SW480 (cell line): ENCODE data around the gene F2RL2.

Source experiments
- DNase-seq: peaks from one replicate; pipeline ENCODE4 v3.0.0-alpha.2; 2016; ENCODE audit warnings: low spot score

Gene F2RL2, protein sequence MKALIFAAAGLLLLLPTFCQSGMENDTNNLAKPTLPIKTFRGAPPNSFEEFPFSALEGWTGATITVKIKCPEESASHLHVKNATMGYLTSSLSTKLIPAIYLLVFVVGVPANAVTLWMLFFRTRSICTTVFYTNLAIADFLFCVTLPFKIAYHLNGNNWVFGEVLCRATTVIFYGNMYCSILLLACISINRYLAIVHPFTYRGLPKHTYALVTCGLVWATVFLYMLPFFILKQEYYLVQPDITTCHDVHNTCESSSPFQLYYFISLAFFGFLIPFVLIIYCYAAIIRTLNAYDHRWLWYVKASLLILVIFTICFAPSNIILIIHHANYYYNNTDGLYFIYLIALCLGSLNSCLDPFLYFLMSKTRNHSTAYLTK

DNA sequence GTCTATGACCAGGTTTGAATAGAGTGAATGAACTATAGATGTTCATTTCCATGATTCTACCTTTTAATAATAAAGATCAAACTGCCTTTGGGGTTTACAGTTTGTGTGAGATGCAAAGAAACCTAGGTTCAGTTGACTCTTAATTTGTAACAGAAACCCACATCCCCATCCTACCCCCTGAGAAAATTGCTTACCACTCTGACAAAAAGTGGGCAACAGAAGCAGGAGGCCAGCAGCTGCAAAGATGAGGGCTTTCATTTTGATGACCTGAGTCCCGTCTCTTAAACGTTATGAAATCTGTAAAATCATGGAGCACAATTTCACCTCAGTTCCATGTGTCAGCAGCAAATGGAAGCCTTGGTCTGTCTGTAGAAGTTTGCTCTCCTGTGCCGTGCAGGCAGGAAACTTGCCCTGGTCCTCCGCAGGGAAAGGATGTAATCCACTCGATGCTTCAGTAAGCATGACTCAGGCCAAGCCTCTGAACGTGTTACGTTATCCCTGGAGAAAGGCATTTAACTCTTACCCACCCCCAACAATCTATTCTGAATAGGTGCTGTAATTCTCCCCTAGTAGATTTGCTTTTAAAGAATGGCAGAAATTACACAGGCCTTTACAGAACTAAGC, at the start of gene F2RL2:
Gene F2RL2, minus strand, starts transcription at position 431 of the 624 bp plus-strand sequence. Its CDS starts 173 bp downstream, at position 258.
- DNase-seq = no peak

DNA sequence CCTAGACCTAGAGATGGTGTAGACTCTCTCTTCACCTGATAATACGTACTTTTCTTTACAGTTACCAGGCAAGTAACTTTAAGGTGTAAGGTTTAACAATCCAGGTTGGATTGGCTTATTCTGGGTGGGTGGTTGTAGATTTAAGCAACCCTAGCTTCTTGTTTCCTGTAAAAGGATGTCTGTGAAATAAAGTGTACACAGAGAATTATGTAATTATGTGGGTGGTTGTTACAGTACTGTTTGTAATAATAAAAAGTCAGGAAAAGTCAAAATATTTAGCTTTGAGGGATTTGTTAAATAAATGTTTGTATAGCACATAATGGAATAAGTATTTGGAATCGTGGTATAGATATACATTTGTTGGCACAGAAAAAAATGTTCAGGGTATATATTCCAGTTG, 49.0 kb upstream of the F2RL2 start:
- no peak for DNase-seq

DNA sequence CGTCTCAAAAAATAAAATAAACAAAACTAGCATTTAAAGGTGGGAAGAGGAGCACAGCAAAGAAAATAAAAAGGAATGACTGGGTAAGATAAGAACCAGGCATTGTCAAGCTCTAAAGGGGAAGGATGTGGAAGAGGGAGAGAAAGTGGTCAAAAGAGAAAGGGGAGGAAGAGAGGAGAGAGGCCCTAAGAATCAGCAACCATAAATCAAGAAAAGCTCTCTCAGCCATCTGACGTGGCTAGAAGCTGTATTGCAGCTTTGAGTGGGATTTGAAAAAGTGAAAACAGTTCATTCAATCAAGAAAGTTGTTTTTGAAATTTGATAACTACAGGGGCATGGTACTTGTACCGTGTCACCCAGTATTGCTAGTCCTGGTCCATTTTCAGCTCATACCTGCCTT, 47.3 kb upstream of the F2RL2 start:
- DNase-seq = no peak

DNA sequence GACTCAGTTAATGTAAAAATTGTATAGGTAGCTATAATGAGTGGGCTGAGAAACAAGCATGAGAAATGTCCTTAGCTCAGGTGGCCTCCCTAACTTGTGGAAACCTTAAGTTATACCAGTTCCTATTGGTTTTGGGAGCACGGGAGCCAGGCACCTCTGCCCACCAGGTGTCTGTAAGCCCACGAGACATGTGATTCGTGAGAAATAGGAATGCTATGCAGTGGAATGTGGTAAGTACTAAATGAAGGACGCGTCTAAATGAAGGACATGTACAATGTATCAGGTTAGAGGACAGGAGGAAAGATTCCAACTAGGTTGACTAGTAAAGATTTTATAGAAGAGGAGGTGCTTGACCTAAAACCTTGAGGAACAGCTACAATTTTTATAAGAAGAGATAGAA, 46.0 kb upstream of the F2RL2 start:
- no peak for DNase-seq

DNA sequence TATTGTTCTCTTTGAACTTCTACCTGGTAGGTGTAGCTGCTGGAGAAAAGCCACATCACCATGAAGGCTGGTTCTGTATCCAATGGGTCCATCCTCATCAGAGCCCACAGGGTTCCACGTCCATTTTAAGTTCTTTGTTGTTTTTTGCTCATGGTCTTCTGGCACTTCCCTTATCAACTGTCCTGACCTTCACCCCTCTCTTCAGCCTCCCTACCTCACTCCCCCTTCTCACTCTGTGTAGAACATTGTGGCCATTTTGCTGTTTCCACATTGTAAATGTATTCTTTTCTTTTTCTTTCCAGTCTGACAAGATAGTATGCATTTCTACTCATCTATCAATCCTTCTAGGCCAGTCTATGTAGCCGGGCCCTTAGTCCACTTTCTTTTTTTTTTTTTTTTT, 44.3 kb upstream of the F2RL2 start:
- no peak for DNase-seq

DNA sequence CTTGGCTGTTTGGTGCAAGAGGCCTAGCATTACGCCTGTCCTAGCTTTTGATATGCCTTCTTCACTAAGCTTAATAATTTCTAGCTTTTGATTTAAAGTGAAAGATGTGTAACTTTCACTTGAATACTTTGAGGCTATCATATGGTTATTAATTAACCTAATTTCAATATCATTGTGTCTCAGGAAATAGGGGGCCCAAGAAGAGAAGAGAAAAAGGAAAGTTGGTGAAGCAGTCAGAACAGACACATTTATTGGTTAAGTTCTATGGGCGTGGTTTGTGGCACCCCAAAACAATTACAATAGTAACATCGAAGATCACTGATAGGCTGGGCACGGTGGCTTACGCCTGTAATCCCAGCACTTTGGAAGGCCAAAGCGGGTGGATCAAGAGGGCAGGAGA, 40.9 kb upstream of the F2RL2 start:
- no peak for DNase-seq

DNA sequence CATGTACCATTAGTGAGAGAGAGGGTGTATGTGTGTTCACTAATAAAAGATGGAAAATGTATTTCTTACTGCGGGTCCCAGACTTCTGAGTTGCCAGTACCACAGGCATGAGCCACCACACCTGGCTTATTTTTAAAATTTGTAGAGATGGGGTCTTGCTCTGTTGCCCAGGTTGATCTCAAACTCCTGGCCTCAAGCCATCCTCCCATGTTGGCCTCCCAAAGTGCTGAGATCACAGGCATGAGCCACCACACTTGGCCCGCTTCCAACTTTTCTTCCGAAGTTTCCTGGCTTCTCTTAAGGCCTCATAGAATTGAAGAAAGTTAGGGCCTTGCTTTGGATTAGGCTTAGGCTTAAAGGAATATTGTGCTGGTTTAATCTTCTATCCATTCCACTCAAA, 40.4 kb upstream of the F2RL2 start:
- DNase-seq = no peak

DNA sequence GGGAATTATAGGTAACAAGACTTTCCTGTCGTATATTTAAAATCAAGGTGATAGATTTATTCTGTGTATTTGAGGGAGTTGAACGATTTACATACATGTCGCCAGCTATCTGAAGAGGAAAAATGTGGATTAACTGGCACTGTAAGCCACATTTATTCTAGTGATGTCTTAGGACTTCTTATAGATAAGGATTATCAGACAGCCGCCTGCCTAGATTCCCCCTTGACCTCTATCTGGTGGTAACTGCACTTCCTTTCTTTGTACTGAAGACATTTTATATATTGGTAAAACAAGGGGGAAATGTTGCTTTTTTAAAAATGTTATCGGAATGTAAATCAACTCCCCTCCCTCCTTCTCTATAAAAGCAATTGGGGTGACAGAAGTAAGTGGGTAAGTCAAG, 39.3 kb upstream of the F2RL2 start:
- no peak for DNase-seq

DNA sequence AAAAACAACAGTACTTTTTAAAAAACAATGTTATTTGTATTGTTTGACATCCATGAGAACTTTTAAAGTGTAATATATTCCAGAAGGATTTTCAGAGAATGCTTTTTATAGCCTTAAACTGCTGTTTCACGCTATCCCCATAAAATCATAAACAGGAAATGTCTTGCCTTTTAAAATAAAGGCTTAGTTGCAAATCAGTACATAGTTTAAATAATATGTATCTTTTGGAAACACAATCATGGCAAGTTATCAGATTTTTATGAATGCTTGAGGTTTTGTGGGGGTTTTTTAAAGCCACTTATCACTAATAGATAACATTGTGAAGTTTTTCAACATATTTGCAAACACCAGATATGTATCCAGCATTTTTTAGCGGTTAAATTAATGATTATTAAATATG, 37.2 kb upstream of the F2RL2 start:
- no peak for DNase-seq

DNA sequence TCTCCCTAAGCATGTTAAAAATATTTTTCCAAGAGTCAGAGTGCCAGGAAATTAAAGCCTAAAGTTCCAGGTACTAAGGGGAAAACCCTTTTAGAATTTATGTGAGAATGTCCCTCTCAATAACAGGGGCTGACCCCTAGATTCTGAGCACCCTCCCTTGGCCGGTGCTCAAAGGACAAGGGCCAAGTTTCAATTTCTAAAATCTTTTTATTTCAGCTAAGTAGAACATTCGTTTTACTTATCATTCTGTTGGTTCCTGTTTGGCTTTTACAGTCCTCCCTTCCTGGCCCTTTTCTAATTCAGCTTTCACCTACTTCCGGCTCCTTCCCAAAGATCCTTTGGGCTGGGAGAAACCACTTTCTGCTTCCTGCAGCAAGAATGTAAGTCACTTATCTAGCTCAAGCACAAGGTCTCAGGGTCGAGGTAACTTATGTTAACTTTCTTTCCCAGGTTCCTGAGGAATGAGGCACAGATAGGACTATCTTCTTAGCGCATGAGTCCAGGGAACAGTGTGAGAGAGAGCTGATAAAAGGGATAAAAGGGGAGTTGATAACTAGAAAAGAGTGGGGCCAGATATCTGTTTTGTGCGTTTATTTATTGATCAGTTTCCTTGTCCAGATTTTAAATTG, 34.6 kb upstream of the F2RL2 start:
- no peak for DNase-seq

DNA sequence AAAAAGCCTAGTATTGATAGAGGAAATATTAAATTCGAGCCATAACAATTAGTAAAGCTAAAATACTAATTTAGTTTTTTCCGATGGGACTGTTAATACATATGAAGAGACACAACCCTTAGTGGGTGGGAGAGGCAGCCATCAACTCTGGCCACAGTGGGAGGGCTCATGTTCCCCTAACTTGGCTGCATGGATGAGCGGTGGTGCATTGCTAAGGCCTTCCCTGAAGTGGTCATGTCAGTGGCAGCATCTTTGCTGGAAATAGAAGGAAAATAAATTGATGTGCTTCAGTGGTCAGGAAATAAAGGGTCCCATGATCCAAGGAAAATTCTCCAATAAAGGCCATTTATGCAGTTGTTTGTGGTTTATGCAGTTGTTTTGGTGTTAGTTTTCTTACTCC, 33.9 kb upstream of the F2RL2 start:
- DNase-seq = no peak

DNA sequence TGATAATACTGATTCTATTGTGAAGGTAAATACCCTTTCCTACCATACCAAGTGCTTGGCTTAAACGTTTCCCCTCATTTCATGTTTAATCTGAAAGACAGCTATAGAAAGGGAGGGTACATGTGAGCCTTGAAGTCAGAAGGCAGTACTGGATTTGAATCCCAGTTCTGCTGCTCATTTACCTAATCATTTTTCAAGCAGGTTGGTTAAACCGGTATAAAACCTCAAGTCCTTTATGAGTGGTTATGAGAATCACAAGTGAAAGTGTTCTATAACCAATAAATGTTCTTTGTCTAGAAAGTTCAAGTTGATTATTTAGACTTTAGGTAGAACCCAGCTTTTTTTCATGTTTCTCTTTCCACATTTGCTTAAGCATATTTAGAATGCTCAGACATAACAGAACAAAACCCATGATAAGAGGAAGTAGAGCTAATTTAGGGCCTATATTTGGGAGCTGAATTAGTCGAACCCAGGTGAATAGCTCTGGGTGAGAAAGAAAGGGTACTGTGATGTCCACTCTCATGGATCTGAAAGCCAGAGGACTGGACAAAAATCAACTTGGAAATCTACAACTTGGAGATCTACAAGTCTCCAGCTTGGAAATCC, 29.7 kb upstream of the F2RL2 start:
- DNase-seq = no peak

DNA sequence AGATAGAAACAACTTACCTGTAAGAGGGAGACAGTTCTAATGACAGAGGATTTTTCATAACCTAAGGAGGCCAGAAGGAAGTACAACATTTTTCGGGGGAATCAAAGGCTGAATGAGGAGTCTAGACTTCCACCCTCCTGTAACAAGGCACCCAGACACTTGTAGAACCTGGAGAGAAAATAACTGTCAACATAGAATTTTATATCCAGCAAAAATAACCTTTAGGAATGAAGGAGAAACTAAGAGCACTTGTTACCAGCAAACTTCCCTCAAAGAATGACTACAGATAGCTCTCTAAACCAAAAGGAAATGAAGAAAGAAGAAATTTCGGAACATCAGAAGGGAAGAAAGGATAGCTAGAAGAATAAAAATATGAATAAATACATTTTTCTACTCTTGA, 25.9 kb upstream of the F2RL2 start:
- DNase-seq = no peak

DNA sequence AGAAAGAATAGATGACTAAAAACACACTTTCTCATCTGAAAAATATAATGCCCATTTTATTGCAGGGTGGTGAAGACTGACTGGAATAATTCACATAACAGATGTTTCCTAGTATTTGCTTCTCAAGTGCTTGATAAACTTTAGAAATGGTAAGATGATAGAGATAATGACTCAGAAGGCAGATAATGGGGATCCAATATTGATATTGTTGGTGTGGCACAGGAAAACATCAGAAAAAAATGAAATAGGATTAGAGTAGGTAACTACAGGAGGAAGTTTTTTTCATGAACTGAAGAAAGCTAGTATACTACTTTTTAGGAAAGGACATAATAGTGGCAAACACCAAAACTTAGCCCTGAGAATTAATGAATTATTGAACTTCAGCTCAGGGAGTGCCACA, 20.2 kb upstream of the F2RL2 start:
- DNase-seq = no peak

DNA sequence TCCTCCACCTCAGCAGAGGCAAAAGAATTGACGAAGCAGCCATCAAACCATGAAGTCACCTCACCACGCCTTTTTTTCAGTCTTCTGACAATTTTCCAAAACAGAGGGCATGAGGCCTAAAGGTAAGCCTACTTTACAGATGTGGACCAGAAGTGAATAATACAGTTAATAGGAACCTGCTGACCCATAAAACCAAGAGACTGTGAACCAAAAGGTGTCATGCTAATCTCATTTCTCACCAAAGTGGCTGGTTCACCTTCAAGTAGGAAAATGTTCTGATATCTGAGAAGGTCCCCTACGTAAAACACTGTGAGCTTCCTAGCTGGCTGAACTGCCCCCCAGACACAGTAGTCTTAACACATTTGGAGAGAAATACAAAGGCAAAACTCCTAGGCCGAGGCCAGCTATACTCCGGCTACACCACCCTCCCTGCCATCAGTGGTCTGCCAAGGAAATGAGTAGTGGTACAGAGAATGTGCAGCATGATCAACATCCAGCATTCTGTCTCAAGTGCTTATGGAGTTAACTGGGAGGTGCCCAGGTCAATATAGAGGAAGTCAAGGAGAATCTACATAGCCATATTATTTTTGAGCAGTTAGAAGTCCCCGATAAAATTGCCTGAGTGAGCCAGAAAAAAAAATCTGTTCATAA, 19.3 kb upstream of the F2RL2 start:
- no peak for DNase-seq

DNA sequence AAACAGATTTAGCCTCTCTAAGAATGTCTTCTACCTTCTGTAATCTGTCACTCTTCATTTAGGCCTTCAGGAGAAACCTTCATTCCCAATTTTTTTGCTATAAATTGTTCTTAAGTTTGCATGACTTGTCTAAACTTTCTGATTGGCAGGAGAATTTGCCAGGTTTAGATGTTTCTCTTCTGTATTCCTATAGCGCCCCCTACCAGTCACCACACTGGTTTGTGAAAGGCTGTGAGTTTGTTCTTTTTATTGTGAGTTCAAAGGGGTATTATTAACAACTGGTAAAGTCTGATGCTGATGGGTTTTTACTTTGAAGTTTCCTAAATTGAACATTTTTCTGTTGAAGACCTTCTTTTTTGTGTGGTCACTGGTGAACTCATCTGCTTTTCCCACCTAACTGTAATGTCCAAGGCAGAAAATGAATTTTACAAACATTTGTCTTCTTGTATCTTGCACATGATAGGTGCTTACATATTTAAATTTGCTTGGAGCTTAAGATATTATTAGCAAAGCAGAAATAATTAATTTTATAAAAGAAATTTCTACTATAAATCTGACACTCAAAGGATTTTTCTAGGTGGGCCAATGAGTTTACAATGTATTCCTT, 18.4 kb upstream of the F2RL2 start:
- peak; percentile 34 for DNase-seq

DNA sequence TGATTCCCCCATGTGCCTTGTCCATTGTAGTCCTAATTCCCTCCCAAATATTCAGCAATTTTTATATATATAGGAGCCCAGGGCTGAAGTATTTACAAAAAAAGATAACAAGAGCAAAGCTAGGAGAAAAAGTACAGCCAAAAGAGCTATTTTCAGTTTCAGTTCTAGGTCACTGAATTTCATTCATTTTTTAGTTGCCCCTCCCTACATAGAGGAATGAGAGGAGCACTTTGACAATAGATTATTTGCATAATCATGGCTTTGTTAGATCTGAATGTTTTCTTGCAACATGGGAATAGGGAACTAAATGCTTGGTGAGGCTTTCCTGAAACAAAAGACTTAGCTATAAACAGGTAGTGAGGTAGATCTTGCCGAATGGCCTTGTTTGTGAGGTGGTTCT, 15.3 kb upstream of the F2RL2 start:
- no peak for DNase-seq

DNA sequence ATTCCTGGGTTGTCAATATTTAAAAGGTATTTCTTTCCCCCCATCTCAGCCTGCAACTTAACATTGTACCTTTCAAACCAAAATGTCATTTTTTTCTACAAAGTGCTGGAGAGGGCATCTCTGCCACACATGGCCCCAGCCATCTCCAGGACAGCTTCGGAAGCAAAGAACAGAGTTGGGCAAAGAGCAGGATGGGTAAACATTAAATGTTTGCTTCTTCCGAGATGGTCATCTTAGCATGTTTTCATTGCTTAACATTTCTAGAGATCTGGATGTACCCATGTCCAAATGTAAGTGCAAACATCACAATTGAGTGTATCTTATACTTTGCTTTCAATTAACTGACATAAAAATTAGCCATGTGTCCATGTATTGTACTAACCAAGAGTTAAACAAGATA, 14.3 kb upstream of the F2RL2 start:
- DNase-seq = no peak

DNA sequence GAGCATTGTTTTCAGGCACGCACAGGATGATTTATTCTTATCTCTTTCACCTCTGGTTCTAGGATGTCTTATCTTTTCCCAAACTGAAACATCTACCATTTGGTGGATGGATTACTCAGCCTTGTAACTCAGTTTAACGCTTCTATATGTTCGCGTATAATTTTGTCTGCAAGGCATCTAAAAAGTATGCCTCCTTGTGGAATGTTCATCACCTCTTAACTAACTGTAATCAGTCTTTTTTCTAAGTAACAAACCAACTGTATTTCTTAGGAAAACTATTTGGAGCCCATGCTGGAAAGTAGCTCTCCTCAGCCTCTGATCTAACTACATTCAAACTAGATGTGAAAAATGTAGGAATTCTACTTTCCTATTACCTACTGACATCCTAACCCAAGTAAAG, 11.5 kb upstream of the F2RL2 start:
- DNase-seq = no peak

DNA sequence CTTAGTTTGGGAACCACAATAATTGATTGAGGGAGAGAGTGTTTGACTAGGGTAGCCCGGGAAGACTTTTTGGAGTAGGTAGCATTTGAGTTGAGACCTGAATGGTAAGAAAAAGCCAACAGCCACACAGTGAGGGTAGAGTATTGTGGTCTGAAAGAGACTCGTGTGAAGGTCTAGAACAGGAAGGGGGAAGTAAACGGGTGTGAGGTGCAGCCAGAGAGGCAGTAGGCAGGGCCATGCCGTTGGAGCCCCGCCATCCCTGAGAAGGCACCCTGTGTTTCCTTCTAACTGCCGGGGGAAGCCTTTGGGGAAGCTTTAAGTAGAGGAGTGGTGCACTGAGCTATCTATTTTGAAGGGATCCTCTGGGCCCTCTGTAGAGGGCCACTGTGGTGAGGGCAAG, 3.5 kb upstream of the F2RL2 start:
- DNase-seq = no peak

DNA sequence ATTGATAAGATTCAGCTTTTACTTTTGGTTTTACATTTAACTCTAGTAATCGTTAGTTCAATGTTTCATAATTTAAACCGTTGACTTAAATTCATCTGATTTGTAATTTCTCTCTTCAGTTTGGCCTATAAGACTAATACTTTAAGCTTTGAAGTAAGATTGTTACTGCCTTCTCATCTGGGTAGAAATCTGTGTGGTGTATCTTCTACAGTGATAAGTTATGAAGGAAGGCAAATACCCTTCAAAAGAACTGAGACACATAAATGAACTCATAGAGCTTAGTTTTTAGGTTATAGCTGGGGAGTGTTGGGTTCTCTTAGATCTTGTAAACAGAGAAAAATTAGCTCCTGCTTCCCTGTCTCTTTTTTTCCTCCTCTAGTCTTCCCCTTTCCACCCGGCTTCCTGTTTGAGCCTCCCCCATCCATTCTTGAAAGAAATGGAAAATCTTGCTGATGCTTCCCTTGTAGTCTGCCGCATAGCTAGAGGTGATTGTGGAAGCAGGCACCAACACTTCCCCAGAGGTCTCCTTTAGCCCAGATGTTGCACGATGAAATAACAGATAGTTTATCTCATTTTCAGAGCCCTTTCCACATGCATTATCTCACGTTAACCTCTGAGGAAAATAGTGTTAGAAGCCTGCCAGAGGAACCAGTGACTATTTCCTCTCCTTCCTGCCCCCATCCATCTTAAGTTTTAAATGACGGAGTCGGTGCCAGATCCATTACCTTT, 2.0 kb upstream of the F2RL2 start:
- DNase-seq = no peak
